MM.1S (cell line): ENCODE data around the gene MYH11.
A peak's percentile ranks its signal among the peaks of the same experiment; 100 is the strongest.

Experiments used
- DNase-seq: peaks from one replicate; pipeline ENCODE4 v3.0.0-alpha.2; 2015
- H2AFZ ChIP-seq: fragments of 300-600 bp; sonication (generic); 2 replicates; pipeline ENCODE4 v1.6.0; 2016; ENCODE audit warnings: antibody characterized with exemption, low read length
- H3F3A ChIP-seq: fragments of 300-600 bp; sonication (generic); 2 replicates; pipeline ENCODE4 v1.6.1; 2016; ENCODE audit warnings: mild to moderate bottlenecking, antibody characterized with exemption, low read length, moderate library complexity, mixed read lengths; ENCODE audit not compliant: insufficient read depth
- H3K27ac ChIP-seq: fragments of 300-600 bp; sonication (generic); 2 replicates; pipeline ENCODE4 v1.5.1; 2016; ENCODE audit warnings: mild to moderate bottlenecking, low read length
- H3K27me3 ChIP-seq: fragments of 300-600 bp; sonication (generic); replicated peaks from 2 replicates; pipeline ENCODE4 v1.6.0; 2016; ENCODE audit warnings: low read length; ENCODE audit not compliant: insufficient read depth
- H3K36me3 ChIP-seq: fragments of 300-600 bp; sonication (generic); replicated peaks from 2 replicates; pipeline ENCODE4 v1.6.1; 2016; ENCODE audit warnings: mild to moderate bottlenecking, low read length, mixed read lengths; ENCODE audit not compliant: insufficient read depth
- H3K4me1 ChIP-seq: fragments of 300-600 bp; sonication (generic); 2 replicates; pipeline ENCODE4 v1.6.1; 2016; ENCODE audit warnings: low read length, mixed read lengths
- H3K4me2 ChIP-seq: fragments of 300-600 bp; sonication (generic); 2 replicates; pipeline ENCODE4 v1.6.0; 2016; ENCODE audit warnings: low read depth, low read length
- H3K4me3 ChIP-seq: fragments of 300-600 bp; sonication (generic); 2 replicates; pipeline ENCODE4 v1.5.1; 2016; ENCODE audit warnings: low read length, mixed read lengths
- H3K79me2 ChIP-seq: fragments of 300-600 bp; sonication (generic); 2 replicates; pipeline ENCODE4 v1.6.1; 2016; ENCODE audit warnings: mixed run types, low read length, mixed read lengths
- H3K9ac ChIP-seq: fragments of 300-600 bp; sonication (generic); 2 replicates; pipeline ENCODE4 v1.6.1; 2016; ENCODE audit warnings: low read length, mixed read lengths
- H3K9me2 ChIP-seq: fragments of 300-600 bp; sonication (generic); replicated peaks from 2 replicates; pipeline ENCODE4 v1.6.1; 2016; ENCODE audit warnings: mild to moderate bottlenecking, low read length, mixed read lengths; ENCODE audit not compliant: insufficient read depth
- H3K9me3 ChIP-seq: fragments of 300-600 bp; sonication (generic); replicated peaks from 2 replicates; pipeline ENCODE4 v1.6.1; 2016; ENCODE audit warnings: mild to moderate bottlenecking, low read length, mixed read lengths; ENCODE audit not compliant: insufficient read depth
- H4K20me1 ChIP-seq: fragments of 300-600 bp; sonication (generic); 2 replicates; pipeline ENCODE4 v1.6.1; 2016; ENCODE audit warnings: mild to moderate bottlenecking, low read length, moderate library complexity, mixed read lengths; ENCODE audit not compliant: insufficient read depth
- CTCF ChIP-seq: fragments of 300-600 bp; sonication (generic); IDR thresholded peaks from 2 replicates; pipeline ENCODE4 v1.5.1; 2016; ENCODE audit warnings: antibody characterized with exemption, low read length, mixed read lengths
- EZH2 ChIP-seq: fragments of 300-600 bp; sonication (generic); optimal IDR thresholded peaks from 2 replicates; pipeline ENCODE3; 2017; ENCODE audit warnings: low read depth, mild to moderate bottlenecking, antibody characterized with exemption, low read length, mixed read lengths
- EZH2phosphoT487 ChIP-seq: fragments of 300-600 bp; sonication (generic); IDR thresholded peaks from 2 replicates; pipeline ENCODE4 v1.6.1; 2018; ENCODE audit warnings: antibody characterized with exemption, low read length

The MYH11 gene

GRCh38 chr16:15689290-15689689 is 167.5 kb downstream of the MYH11 start:
- Histone ChIP-seq H3K79me2 (peaks cover 17% of the 10 kb centered on the region; the same call in 1 of the 2 replicates), H3K9me2 (no peaks in the 10 kb centered on the region), H3K9ac (no peak overlapping the region), H3K27me3 (no peaks in the 10 kb centered on the region), H3F3A (no peaks in the 10 kb centered on the region), H3K36me3 (peaks cover 9% of the 10 kb centered on the region), H3K9me3 (no peaks in the 10 kb centered on the region), H3K4me1 (no peaks in the 10 kb centered on the region), H3K27ac (no peak overlapping the region), H3K4me3 (no peak overlapping the region), H3K4me2 (no peak overlapping the region), H4K20me1 (no peaks in the 10 kb centered on the region), H2AFZ (no peak overlapping the region)
- no peak for TF ChIP-seq EZH2
- TF ChIP-seq CTCF, result no peak
- no peak for TF ChIP-seq EZH2phosphoT487
- DNase-seq, result no peak

GRCh38 chr16:15686287-15686686 is 170.5 kb downstream of the MYH11 start:
- Histone ChIP-seq H3K27ac (no peak overlapping the region), H3K36me3 (peaks cover 9% of the 10 kb centered on the region), H2AFZ (no peak overlapping the region), H3K9me3 (no peaks in the 10 kb centered on the region), H3K4me3 (no peak overlapping the region), H3K9me2 (no peaks in the 10 kb centered on the region), H4K20me1 (no peaks in the 10 kb centered on the region), H3F3A (no peaks in the 10 kb centered on the region), H3K9ac (no peak overlapping the region), H3K4me2 (no peak overlapping the region), H3K79me2 (peaks cover 31% of the 10 kb centered on the region), H3K27me3 (no peaks in the 10 kb centered on the region), H3K4me1 (no peaks in the 10 kb centered on the region)
- no peak for DNase-seq
- TF ChIP-seq EZH2 (no peak), EZH2phosphoT487 (no peak), CTCF (no peak)

- Histone ChIP-seq H3K4me2 (no peak overlapping the region), H4K20me1 (no peaks in the 10 kb centered on the region), H3K27me3 (no peaks in the 10 kb centered on the region), H3K9me3 (no peaks in the 10 kb centered on the region), H3K4me3 (no peak overlapping the region), H3K79me2 (peaks cover 48% of the 10 kb centered on the region), H3K9ac (no peak overlapping the region), H2AFZ (no peak overlapping the region), H3K4me1 (no peaks in the 10 kb centered on the region), H3K9me2 (no peaks in the 10 kb centered on the region), H3K36me3 (peaks cover 4% of the 10 kb centered on the region; the same call in 1 of the 2 replicates), H3F3A (no peaks in the 10 kb centered on the region), H3K27ac (no peak overlapping the region)
- no peak for TF ChIP-seq EZH2phosphoT487
- TF ChIP-seq EZH2, result no peak
- TF ChIP-seq CTCF, result peak; percentile 40
- no peak for DNase-seq
Observed at GRCh38 chr16:15682105-15682570, 174.7 kb downstream of the MYH11 start.
